H9 (cell line): Measurements from ENCODE around the gene TTC27. TPM values are rescaled to one million over a fixed set of nuclear protein-coding genes. Genes with fewer than 3 reads are reported as not detected.

Experiments
- DNase-seq: peaks from one replicate; pipeline ENCODE4 v3.0.0-alpha.2; 2017
- H2AFZ ChIP-seq: one replicate; pipeline ENCODE4 v1.6.1; 2013; ENCODE audit warnings: mild to moderate bottlenecking, low read length, control low read depth, moderate library complexity
- H2AK5ac ChIP-seq: 2 replicates; pipeline ENCODE4 v1.6.1; 2013; ENCODE audit warnings: low read length, control low read depth, mixed read lengths; ENCODE audit not compliant: insufficient read length
- H2BK120ac ChIP-seq: one replicate; pipeline ENCODE4 v1.6.1; 2013; ENCODE audit warnings: low read depth, mild to moderate bottlenecking, low read length, control low read depth, inconsistent platforms; ENCODE audit not compliant: poor library complexity, severe bottlenecking
- H2BK12ac ChIP-seq: 2 replicates; pipeline ENCODE4 v1.6.1; 2013; ENCODE audit warnings: low read length, control low read depth, mixed read lengths, low read depth; ENCODE audit not compliant: insufficient read length
- H2BK15ac ChIP-seq: 2 replicates; pipeline ENCODE4 v1.6.1; 2013; ENCODE audit warnings: low read depth, low read length, control low read depth
- H2BK20ac ChIP-seq: one replicate; pipeline ENCODE4 v1.6.1; 2013; ENCODE audit warnings: low read depth, mild to moderate bottlenecking, low read length, control low read depth, inconsistent platforms; ENCODE audit not compliant: poor library complexity, severe bottlenecking
- H2BK5ac ChIP-seq: 2 replicates; pipeline ENCODE4 v1.6.1; 2013; ENCODE audit warnings: low read length, control low read depth, mixed read lengths; ENCODE audit not compliant: insufficient read length
- H3K14ac ChIP-seq: 2 replicates; pipeline ENCODE4 v1.6.1; 2013; ENCODE audit warnings: low read length, control low read depth; ENCODE audit not compliant: insufficient read depth
- H3K18ac ChIP-seq: 2 replicates; pipeline ENCODE4 v1.6.1; 2013; ENCODE audit warnings: low read depth, mild to moderate bottlenecking, mixed read lengths, low read length, control low read depth; ENCODE audit not compliant: insufficient read length
- H3K23ac ChIP-seq: 2 replicates; pipeline ENCODE4 v1.6.1; 2013; ENCODE audit warnings: low read length, control low read depth, mixed read lengths, low read depth; ENCODE audit not compliant: insufficient read length
- H3K23me2 ChIP-seq: 2 replicates; pipeline ENCODE4 v1.6.1; 2013; ENCODE audit warnings: low read depth, mild to moderate bottlenecking, mixed read lengths, low read length, control low read depth; ENCODE audit not compliant: insufficient read length, poor library complexity, severe bottlenecking
- H3K27ac ChIP-seq: 2 replicates; pipeline ENCODE4 v1.5.1; 2013; ENCODE audit warnings: low read length, control low read depth, mixed read lengths, low read depth; ENCODE audit not compliant: insufficient read length
- H3K27me3 ChIP-seq: 2 replicates; pipeline ENCODE4 v1.6.1; 2013; ENCODE audit warnings: low read length, control low read depth, inconsistent platforms; ENCODE audit not compliant: insufficient read depth
- H3K4ac ChIP-seq: 2 replicates; pipeline ENCODE4 v1.6.1; 2013; ENCODE audit warnings: low read depth, mild to moderate bottlenecking, control low read depth, inconsistent platforms, low read length, moderate library complexity
- H3K4me1 ChIP-seq: 2 replicates; pipeline ENCODE4 v1.6.1; 2013; ENCODE audit warnings: low read length, control low read depth, inconsistent platforms; ENCODE audit not compliant: insufficient read depth
- H3K4me2 ChIP-seq: 2 replicates; pipeline ENCODE4 v1.6.1; 2013; ENCODE audit warnings: low read length, control low read depth, mixed read lengths; ENCODE audit not compliant: insufficient read length, insufficient read depth
- H3K56ac ChIP-seq: 2 replicates; pipeline ENCODE4 v1.6.1; 2013; ENCODE audit warnings: low read depth, mild to moderate bottlenecking, mixed read lengths, low read length, control low read depth; ENCODE audit not compliant: insufficient read length
- H3K79me1 ChIP-seq: 2 replicates; pipeline ENCODE4 v1.6.1; 2013; ENCODE audit warnings: low read depth, mild to moderate bottlenecking, moderate library complexity, low read length, control low read depth, inconsistent platforms; ENCODE audit not compliant: insufficient read depth, poor library complexity, severe bottlenecking
- H3K79me2 ChIP-seq: 2 replicates; pipeline ENCODE4 v1.6.1; 2013; ENCODE audit warnings: low read length, control low read depth, inconsistent platforms; ENCODE audit not compliant: insufficient read depth
- H3K9ac ChIP-seq: 2 replicates; pipeline ENCODE4 v1.6.1; 2013; ENCODE audit warnings: low read length, control low read depth, mixed read lengths; ENCODE audit not compliant: insufficient read length; ENCODE audit errors: extremely low read depth
- H3K9me3 ChIP-seq: one replicate; pipeline ENCODE4 v1.6.1; 2013; ENCODE audit warnings: low read depth, low read length, inconsistent platforms; ENCODE audit not compliant: control insufficient read depth
- H3T11ph ChIP-seq: one replicate; pipeline ENCODE4 v1.6.1; 2013; ENCODE audit warnings: mild to moderate bottlenecking, low read length, control low read depth, inconsistent platforms
- H4K20me1 ChIP-seq: one replicate; pipeline ENCODE4 v1.6.1; 2013; ENCODE audit not compliant: control insufficient read depth, insufficient read length, insufficient read depth
- H4K5ac ChIP-seq: 2 replicates; pipeline ENCODE4 v1.6.1; 2013; ENCODE audit warnings: low read depth, mild to moderate bottlenecking, mixed read lengths, low read length, control low read depth; ENCODE audit not compliant: insufficient read length
- H4K8ac ChIP-seq: replicated peaks from 2 replicates; pipeline ENCODE4 v1.6.1; 2013; ENCODE audit warnings: low read length, control low read depth, mixed read lengths, low read depth; ENCODE audit not compliant: insufficient read length
- H4K91ac ChIP-seq: 2 replicates; pipeline ENCODE4 v1.6.1; 2013; ENCODE audit warnings: low read depth, mild to moderate bottlenecking, moderate library complexity, mixed read lengths, low read length, control low read depth; ENCODE audit not compliant: insufficient read length
- H3K27ac Mint-ChIP-seq, 3 experiments: 2 replicates in 2 of 3; 3 replicates in 1 of 3; pipeline ENCODE4 v1.8.0; 2020 to 2021; ENCODE audit warnings: mixed read lengths in 3 of 3, mild to moderate bottlenecking in 1 of 3, moderate library complexity in 1 of 3
- H3K27me3 Mint-ChIP-seq: 2 replicates; pipeline ENCODE4 v1.8.0; 2021; ENCODE audit warnings: low read depth, mild to moderate bottlenecking, moderate library complexity, mixed read lengths
- H3K36me3 Mint-ChIP-seq, 3 experiments: 2 replicates in 2 of 3; 3 replicates in 1 of 3; pipeline ENCODE4 v1.8.0; 2020 to 2021; ENCODE audit warnings: low read depth in 3 of 3, mixed read lengths in 3 of 3; ENCODE audit not compliant: insufficient read depth in 1 of 3
- H3K4me1 Mint-ChIP-seq, 2 experiments: 2 replicates each; pipeline ENCODE4 v1.8.0; 2020; ENCODE audit warnings: mixed read lengths in 2 of 2
- H3K4me3 Mint-ChIP-seq, 2 experiments: 2 replicates in 1 of 2; 3 replicates in 1 of 2; pipeline ENCODE4 v1.8.0; 2020 to 2021; ENCODE audit warnings: mild to moderate bottlenecking in 2 of 2, mixed read lengths in 2 of 2, moderate library complexity in 1 of 2
- H3K9me3 Mint-ChIP-seq, 2 experiments: 2 replicates in 1 of 2; 3 replicates in 1 of 2; pipeline ENCODE4 v1.8.0; 2020; ENCODE audit warnings: mild to moderate bottlenecking in 2 of 2, mixed read lengths in 2 of 2, moderate library complexity in 1 of 2
- CTCF ChIP-seq: fragments of 200-600 bp; sonication (generic); conservative IDR thresholded peaks from 3 replicates; pipeline ENCODE4 v1.8.0; 2021; ENCODE audit warnings: antibody characterized with exemption, mild to moderate bottlenecking
- WGBS: extraction: QIAGEN DNeasy Blood & Tissue Kit; methylation state at CpG from one replicate; pipeline ENCODE4 v1.1.7; 2013; ENCODE audit warnings: missing lambda C conversion rate, low lambda C conversion rate, mixed read lengths; ENCODE audit not compliant: insufficient read length; ENCODE audit errors: extremely low coverage; 5-methylcytosine and 5-hydroxymethylcytosine counted together
- total RNA-seq: library from RNA; stranded (reverse); gene quantifications from 2 replicates; pipeline ENCODE4 v1.2.1, GENCODE V29; 2021

TTC27 gene
- total RNA-seq, 1 experiment from 2014 or later: 26.0 TPM

GRCh38 chr2:32830196-32830595 is 202.3 kb downstream of the TTC27 start:
- no CpG with 5 or more reads among the region's 1 CpG for WGBS
- Histone ChIP-seq H3K27me3 (no peaks in the 10 kb centered on the region), H4K5ac (no peak overlapping the region), H3K56ac (no peak overlapping the region), H3T11ph (no peak overlapping the region), H2BK120ac (no peak overlapping the region), H3K79me1 (no peaks in the 10 kb centered on the region), H2BK20ac (no peak overlapping the region), H4K91ac (no peak overlapping the region), H4K20me1 (no peaks in the 10 kb centered on the region), H2AFZ (no peak overlapping the region), H3K23me2 (no peaks in the 10 kb centered on the region), H3K9ac (no peak overlapping the region), H4K8ac (no peak overlapping the region), H2BK12ac (no peak overlapping the region), H3K4me1 (no peaks in the 10 kb centered on the region; the same call in 1 of the 2 replicates), H3K79me2 (no peaks in the 10 kb centered on the region), H3K4ac (no peak overlapping the region), H3K18ac (no peak overlapping the region), H3K9me3 (no peaks in the 10 kb centered on the region), H3K4me2 (no peak overlapping the region), H2BK15ac (no peak overlapping the region), H2AK5ac (no peak overlapping the region), H3K23ac (no peak overlapping the region), H2BK5ac (no peak overlapping the region), H3K27ac (no peak overlapping the region), H3K14ac (no peak overlapping the region)
- Mint-ChIP-seq H3K4me1 (peaks cover 8 to 15% of the 10 kb centered on the region in 2 experiments), H3K9me3 (peaks cover 3 to 10% of the 10 kb centered on the region in 2 experiments; a peak in 4 of 5 replicates), H3K27ac (no peak overlapping the region), H3K36me3 (peaks cover 0 to 4% (median 0%) of the 10 kb centered on the region in 3 experiments; a peak in 1 of 7 replicates), H3K27me3 (no peaks in the 10 kb centered on the region), H3K4me3 (no peak overlapping the region)
- TF ChIP-seq CTCF: no peak
- no peak for DNase-seq
